ENCODE results near the gene NMT2.

DNA sequence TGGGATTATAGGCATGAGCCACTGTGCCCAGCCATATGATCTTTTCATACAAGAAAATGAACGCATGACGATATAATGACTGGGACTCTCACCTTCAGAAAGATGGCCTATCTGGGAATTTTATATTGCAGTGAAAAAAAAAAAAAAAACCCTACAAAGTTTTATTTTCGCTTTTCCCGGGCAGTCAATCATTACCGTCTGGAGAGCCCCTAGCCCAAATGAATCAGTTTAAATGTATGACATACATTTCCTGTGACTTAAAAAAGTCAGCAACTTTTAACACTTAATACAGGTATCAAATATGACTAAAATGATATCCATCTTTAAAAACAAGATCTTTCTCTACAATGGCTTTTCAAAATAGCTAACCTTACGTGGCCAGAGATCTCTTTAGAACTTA is 48.2 kb upstream of the NMT2 start:
- TF ChIP-seq CTCF (IDR thresholded peaks at IDR 0.05) (no peak), POLR2A (IDR thresholded peaks at IDR 0.05) (no peak)
